Endothelial cell of umbilical vein (primary cell): Measurements from ENCODE around the gene CEP152. TPM values are rescaled to one million over a fixed set of nuclear protein-coding genes. Genes with fewer than 3 reads are reported as not detected.

Experiments used
- BruUV-seq: library from RNA; stranded (reverse); fragments of 400-500 nt; replicated peaks from 2 replicates; lab custom pipeline; 2021; lab: Mats Ljungman, UMichigan
- CTCF ChIA-PET: fragments of 300-600, 350-600 bp; sonication (Branson Sonifier 250); formaldehyde crosslinking; loops from one replicate; lab custom pipeline; 2021; ENCODE audit warnings: antibody characterized with exemption, inconsistent platforms; lab: Charles Lee
- POLR2A ChIA-PET: fragments of 300-600, 350-600 bp; sonication (Branson Sonifier 250); formaldehyde crosslinking; loops from one replicate; lab custom pipeline; 2021; ENCODE audit warnings: antibody characterized with exemption, inconsistent platforms; lab: Charles Lee
- DNase-seq: peaks from one replicate; pipeline ENCODE4 v3.0.0-alpha.2; 2011; ENCODE audit warnings: low read depth, low spot score
- FAIRE-seq: peaks from 2 replicates; lab custom pipeline; 2011; peaks lifted over from hg19 to GRCh38; lab: Jason Lieb, UNC
- H2AFZ ChIP-seq: 2 replicates; pipeline ENCODE4 v1.6.0; 2012; ENCODE audit warnings: low read depth, low read length, control low read depth, inconsistent platforms
- H3K27ac ChIP-seq: 2 replicates; pipeline ENCODE4 v1.5.1; 2011; ENCODE audit warnings: low read depth, mild to moderate bottlenecking, control low read depth, low read length, moderate library complexity; ENCODE audit not compliant: insufficient read depth
- H3K27me3 ChIP-seq, 2 experiments: 2 replicates each; pipeline versions ENCODE4 v1.6.0 to v1.6.1; 2011; ENCODE audit warnings: low read length in 2 of 2, mixed read lengths in 1 of 2; ENCODE audit not compliant: control insufficient read depth in 2 of 2, insufficient read depth in 2 of 2
- H3K36me3 ChIP-seq, 2 experiments: 2 replicates in 1 of 2; 3 replicates in 1 of 2; pipeline ENCODE4 v1.5.1; 2011; ENCODE audit warnings: low read length in 2 of 2, mild to moderate bottlenecking in 1 of 2, moderate library complexity in 1 of 2; ENCODE audit not compliant: control insufficient read depth in 2 of 2, insufficient read depth in 2 of 2; ENCODE audit errors: extremely low read depth in 1 of 2
- H3K4me1 ChIP-seq: 3 replicates; pipeline ENCODE4 v1.5.1; 2011; ENCODE audit warnings: mild to moderate bottlenecking, low read length; ENCODE audit not compliant: control insufficient read depth, insufficient read depth; ENCODE audit errors: extremely low read depth
- H3K4me2 ChIP-seq: 2 replicates; pipeline ENCODE4 v1.6.1; 2011; ENCODE audit warnings: low read length, control low read depth, mixed read lengths; ENCODE audit not compliant: insufficient read depth
- H3K4me3 ChIP-seq, 3 experiments: fragments of 200-600 bp in 1 of 3; sonication (generic), shearing (Covaris generic) in 1 of 3; replicated peaks in 1 of 3; 2 replicates each; pipeline ENCODE4 v1.5.1; 2011 to 2016; ENCODE audit warnings: control low read depth in 3 of 3, low read length in 3 of 3, mild to moderate bottlenecking in 2 of 3, inconsistent platforms in 1 of 3, low read depth in 1 of 3, moderate library complexity in 1 of 3; ENCODE audit not compliant: insufficient read depth in 1 of 3
- H3K79me2 ChIP-seq: 2 replicates; pipeline ENCODE4 v1.6.0; 2012; ENCODE audit warnings: low read length, inconsistent platforms; ENCODE audit not compliant: control insufficient read depth, insufficient read depth
- H3K9ac ChIP-seq: replicated peaks from 2 replicates; pipeline ENCODE3; 2011; ENCODE audit warnings: low read length, control low read depth; ENCODE audit not compliant: insufficient read depth; ENCODE audit errors: extremely low read depth
- H3K9me1 ChIP-seq: replicated peaks from 3 replicates; pipeline ENCODE4 v1.6.0; 2011; ENCODE audit warnings: mild to moderate bottlenecking, low read length; ENCODE audit not compliant: control insufficient read depth, insufficient read depth; ENCODE audit errors: extremely low read depth
- H3K9me3 ChIP-seq: replicated peaks from 2 replicates; pipeline ENCODE4 v1.5.1; 2012; ENCODE audit warnings: low read length, inconsistent platforms; ENCODE audit not compliant: control insufficient read depth, insufficient read depth
- H4K20me1 ChIP-seq: replicated peaks from 2 replicates; pipeline ENCODE3; 2011; ENCODE audit warnings: mild to moderate bottlenecking, low read length; ENCODE audit not compliant: control insufficient read depth, insufficient read depth; ENCODE audit errors: extremely low read depth
- GATA2 ChIP-seq: IDR thresholded peaks from 2 replicates; pipeline ENCODE4 v1.7.0; 2011; ENCODE audit warnings: low read depth, mild to moderate bottlenecking, moderate library complexity, mixed read lengths, low read length; ENCODE audit not compliant: insufficient read length, insufficient read depth
- MYC ChIP-seq: IDR thresholded peaks from one replicate; pipeline ENCODE4 v1.6.1; 2011; ENCODE audit warnings: mild to moderate bottlenecking, low read depth, low read length
- dilution Hi-C: fragments of 300-500 bp; cut with MboI; formaldehyde crosslinking; loops from one replicate; pipeline ENCODE4 v1.15.0; 2019; ENCODE audit warnings: low sequenced_read_pairs; ENCODE audit not compliant: extremely low pct_ligation_motif_present
- intact Hi-C: fragments of 100-400 bp; cut with micrococcal nuclease; formaldehyde crosslinking; loops from one replicate; pipeline ENCODE4 v1.10.0; 2022
- polyA plus RNA-seq, 4 experiments: library from polyadenylated mRNA; depleted of rRNA in 3 of 4; stranded (reverse) in 3 of 4; unstranded in 1 of 4; fragments of >200 nt; gene quantifications; 2 replicates each; pipeline versions ENCODE4 v1.2.1 to v1.2.3, GENCODE V29; 2011 to 2012; ENCODE audit warnings: missing spikeins in 1 of 4
- total RNA-seq: library from RNA; stranded (reverse); gene quantifications from 2 replicates; pipeline ENCODE4 v1.2.3, GENCODE V29; 2021
- TF ChIP-seq, protein P1 (sequence below), 2 donors: IDR thresholded peaks; 1 replicate in 1 of 2; 2 replicates in 1 of 2; pipeline ENCODE4 v1.5.1; 2011; ENCODE audit warnings: low read length in 2 of 2, mild to moderate bottlenecking in 2 of 2, moderate library complexity in 2 of 2, control low read depth in 1 of 2, inconsistent platforms in 1 of 2, low read depth in 1 of 2; ENCODE audit not compliant: insufficient read depth in 1 of 2; ENCODE audit errors: extremely low read depth in 1 of 2
- TF ChIP-seq, protein P2 (sequence below): IDR thresholded peaks from 2 replicates; pipeline ENCODE4 v1.6.1; 2011; ENCODE audit not compliant: insufficient read depth, insufficient read length

Gene CEP152
- total and polyA plus RNA-seq, 2 donors (not counting 3 experiments of a cell fraction or from before 2014, with no cell fraction given): 3.0 to 15.7 TPM

DNA sequence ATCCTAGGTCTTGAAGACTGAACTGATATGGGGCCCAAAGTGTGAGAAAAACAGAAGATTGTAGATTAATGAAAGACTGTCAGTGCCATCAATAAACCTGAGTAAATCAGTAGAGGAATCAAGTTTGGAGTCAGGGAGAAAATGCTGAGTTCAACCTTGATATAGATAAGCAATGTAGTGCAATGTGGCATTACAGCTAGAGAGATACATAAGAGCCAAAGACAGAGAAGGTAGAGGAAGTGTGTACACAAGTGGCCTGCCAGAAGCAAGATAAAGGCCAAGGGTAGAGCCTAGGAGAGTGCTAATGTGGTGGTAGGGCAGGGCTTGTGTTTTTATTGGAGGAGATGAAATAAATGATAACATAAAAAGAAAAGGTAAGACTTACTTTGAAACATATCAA is 41.1 kb upstream of the CEP152 start:
- Histone ChIP-seq H3K9ac (no peak overlapping the region), H2AFZ (no peak overlapping the region), H3K27me3 (no peaks in the 10 kb centered on the region), H3K4me1 (no peaks in the 10 kb centered on the region), H3K9me3 (no peaks in the 10 kb centered on the region), H3K36me3 (no peaks in the 10 kb centered on the region), H3K27ac (no peak overlapping the region), H4K20me1 (no peaks in the 10 kb centered on the region), H3K79me2 (no peaks in the 10 kb centered on the region), H3K4me3 (no peak overlapping the region), H3K4me2 (no peak overlapping the region), H3K9me1 (no peaks in the 10 kb centered on the region)
- intact Hi-C loops: no loop called here
- FAIRE-seq (no peak), DNase-seq (no peak)
- no TSS peak for BruUV-seq
- CTCF ChIA-PET: interaction anchor here (1.3 to 1.7 kb wide), 2 partner anchors 294 to 1293 kb away, joined by 3 read pairs; no protein-coding TSS in a partner anchor
- dilution Hi-C loops: no loop called here
- TF ChIP-seq, protein P1, sequence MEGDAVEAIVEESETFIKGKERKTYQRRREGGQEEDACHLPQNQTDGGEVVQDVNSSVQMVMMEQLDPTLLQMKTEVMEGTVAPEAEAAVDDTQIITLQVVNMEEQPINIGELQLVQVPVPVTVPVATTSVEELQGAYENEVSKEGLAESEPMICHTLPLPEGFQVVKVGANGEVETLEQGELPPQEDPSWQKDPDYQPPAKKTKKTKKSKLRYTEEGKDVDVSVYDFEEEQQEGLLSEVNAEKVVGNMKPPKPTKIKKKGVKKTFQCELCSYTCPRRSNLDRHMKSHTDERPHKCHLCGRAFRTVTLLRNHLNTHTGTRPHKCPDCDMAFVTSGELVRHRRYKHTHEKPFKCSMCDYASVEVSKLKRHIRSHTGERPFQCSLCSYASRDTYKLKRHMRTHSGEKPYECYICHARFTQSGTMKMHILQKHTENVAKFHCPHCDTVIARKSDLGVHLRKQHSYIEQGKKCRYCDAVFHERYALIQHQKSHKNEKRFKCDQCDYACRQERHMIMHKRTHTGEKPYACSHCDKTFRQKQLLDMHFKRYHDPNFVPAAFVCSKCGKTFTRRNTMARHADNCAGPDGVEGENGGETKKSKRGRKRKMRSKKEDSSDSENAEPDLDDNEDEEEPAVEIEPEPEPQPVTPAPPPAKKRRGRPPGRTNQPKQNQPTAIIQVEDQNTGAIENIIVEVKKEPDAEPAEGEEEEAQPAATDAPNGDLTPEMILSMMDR (IDR thresholded peaks at IDR 0.05; ENCODE audit: extremely low read depth in 1 of 2, insufficient read depth in 1 of 2, low read depth in 1 of 2, low read length in 2 of 2): no peak
- TF ChIP-seq GATA2 (no peak), MYC (no peak)
- TF ChIP-seq, protein P2, sequence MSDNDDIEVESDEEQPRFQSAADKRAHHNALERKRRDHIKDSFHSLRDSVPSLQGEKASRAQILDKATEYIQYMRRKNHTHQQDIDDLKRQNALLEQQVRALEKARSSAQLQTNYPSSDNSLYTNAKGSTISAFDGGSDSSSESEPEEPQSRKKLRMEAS: no peak
- POLR2A ChIA-PET: no interaction called here

DNA sequence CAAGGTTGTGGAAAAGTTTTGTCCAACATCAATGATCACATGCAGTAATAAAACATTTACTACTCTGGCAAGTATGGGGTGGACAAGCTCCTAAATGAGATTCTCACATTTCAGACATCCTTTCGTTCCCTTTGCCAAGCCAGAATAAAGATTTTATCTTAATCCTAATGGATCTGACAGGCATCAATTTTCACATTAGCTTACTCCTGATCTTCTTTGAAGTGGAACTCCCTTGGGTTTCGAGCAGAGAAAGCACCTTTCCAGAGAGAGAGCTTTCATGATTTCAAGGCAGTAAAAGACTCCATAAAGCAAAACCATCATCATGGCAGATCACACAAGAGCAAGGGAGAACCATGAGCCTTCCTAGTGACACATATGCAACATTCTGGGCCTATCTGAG is 39.8 kb upstream of the CEP152 start:
- H3K4me3 ChIP-seq: no peak overlapping the region
- no peaks in the 10 kb centered on the region for H3K27me3 ChIP-seq
- H4K20me1 ChIP-seq: no peaks in the 10 kb centered on the region
- no peak overlapping the region for H3K27ac ChIP-seq
- no peaks in the 10 kb centered on the region for H3K9me3 ChIP-seq
- POLR2A ChIA-PET: no interaction called here
- H3K4me1 ChIP-seq: no peaks in the 10 kb centered on the region
- H3K4me2 ChIP-seq: no peak overlapping the region
- no peaks in the 10 kb centered on the region for H3K36me3 ChIP-seq
- intact Hi-C loops: no loop called here
- dilution Hi-C loops: no loop called here
- BruUV-seq: no TSS peak
- FAIRE-seq (no peak), DNase-seq (no peak)
- H3K79me2 ChIP-seq: no peaks in the 10 kb centered on the region
- H3K9ac ChIP-seq: no peak overlapping the region
- TF ChIP-seq MYC: no peak
- CTCF ChIA-PET: interaction anchor here (1.0 kb wide), 1 partner anchor 36 kb away, joined by 3 read pairs; no protein-coding TSS in a partner anchor
- H2AFZ ChIP-seq: no peak overlapping the region
- H3K9me1 ChIP-seq: no peaks in the 10 kb centered on the region
